GM06990 (cell line): ENCODE measurements around the gene MMS22L.

Experiments used
- DNase-seq: peaks from one replicate; pipeline ENCODE4 v3.0.0-alpha.2; 2011; ENCODE audit not compliant: insufficient read length; ENCODE audit errors: extremely low read depth
- H3K27me3 ChIP-seq: replicated peaks from 2 replicates; pipeline ENCODE4 v1.6.0; 2011; ENCODE audit warnings: low read length; ENCODE audit not compliant: control insufficient read depth, insufficient read depth
- H3K36me3 ChIP-seq: 2 replicates; pipeline ENCODE4 v1.5.1; 2011; ENCODE audit warnings: low read length; ENCODE audit not compliant: control insufficient read depth, insufficient read depth
- H3K4me3 ChIP-seq: replicated peaks from 2 replicates; pipeline ENCODE4 v1.5.1; 2011; ENCODE audit warnings: low read depth, mild to moderate bottlenecking, control low read depth, low read length
- TF ChIP-seq, protein P1 (sequence below): IDR thresholded peaks from 2 replicates; pipeline ENCODE4 v1.5.1; 2011; ENCODE audit warnings: low read length, control low read depth, mild to moderate bottlenecking, inconsistent platforms; ENCODE audit not compliant: insufficient read depth, poor library complexity, severe bottlenecking

MMS22L gene

GRCh38 chr6:97097068-97098047 is 185.7 kb downstream of the MMS22L start:
- H3K27me3 ChIP-seq, result no peaks in the 10 kb centered on the region
- TF ChIP-seq, protein P1, sequence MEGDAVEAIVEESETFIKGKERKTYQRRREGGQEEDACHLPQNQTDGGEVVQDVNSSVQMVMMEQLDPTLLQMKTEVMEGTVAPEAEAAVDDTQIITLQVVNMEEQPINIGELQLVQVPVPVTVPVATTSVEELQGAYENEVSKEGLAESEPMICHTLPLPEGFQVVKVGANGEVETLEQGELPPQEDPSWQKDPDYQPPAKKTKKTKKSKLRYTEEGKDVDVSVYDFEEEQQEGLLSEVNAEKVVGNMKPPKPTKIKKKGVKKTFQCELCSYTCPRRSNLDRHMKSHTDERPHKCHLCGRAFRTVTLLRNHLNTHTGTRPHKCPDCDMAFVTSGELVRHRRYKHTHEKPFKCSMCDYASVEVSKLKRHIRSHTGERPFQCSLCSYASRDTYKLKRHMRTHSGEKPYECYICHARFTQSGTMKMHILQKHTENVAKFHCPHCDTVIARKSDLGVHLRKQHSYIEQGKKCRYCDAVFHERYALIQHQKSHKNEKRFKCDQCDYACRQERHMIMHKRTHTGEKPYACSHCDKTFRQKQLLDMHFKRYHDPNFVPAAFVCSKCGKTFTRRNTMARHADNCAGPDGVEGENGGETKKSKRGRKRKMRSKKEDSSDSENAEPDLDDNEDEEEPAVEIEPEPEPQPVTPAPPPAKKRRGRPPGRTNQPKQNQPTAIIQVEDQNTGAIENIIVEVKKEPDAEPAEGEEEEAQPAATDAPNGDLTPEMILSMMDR, result no peak
- H3K4me3 ChIP-seq, result no peak overlapping the region
- no peak for DNase-seq
- H3K36me3 ChIP-seq, result no peaks in the 10 kb centered on the region

- H3K36me3 ChIP-seq, result no peaks in the 10 kb centered on the region
Measured at GRCh38 chr6:97095311-97095850, 187.6 kb downstream of the MMS22L start.

DNA sequence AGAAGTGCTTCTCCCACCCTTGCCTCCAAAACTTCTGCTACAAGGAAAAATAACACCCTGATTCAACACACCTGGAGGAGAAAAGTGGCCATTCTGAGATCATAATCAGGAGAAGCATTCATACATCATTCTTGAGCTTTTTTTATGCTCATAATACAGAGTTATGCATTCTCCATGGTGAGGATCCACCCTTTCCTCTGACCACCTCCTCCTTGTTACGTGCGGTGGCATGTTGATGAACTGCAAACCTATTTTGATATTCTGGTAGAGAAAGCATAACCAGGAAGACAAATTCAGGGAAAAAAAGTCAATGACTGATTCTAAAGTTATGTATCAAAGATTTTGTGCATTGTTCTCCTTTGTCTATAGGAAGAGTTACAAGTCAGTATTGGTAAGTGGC is 188.6 kb downstream of the MMS22L start:
- Histone ChIP-seq H3K27me3 (no peaks in the 10 kb centered on the region), H3K36me3 (no peaks in the 10 kb centered on the region), H3K4me3 (no peak overlapping the region)
- DNase-seq, result no peak
- TF ChIP-seq, protein P1, result no peak

More at GRCh38 chr6:97095311-97095850, 187.6 kb downstream of the MMS22L start:
- Histone ChIP-seq H3K27me3 (no peaks in the 10 kb centered on the region), H3K4me3 (no peak overlapping the region)
- TF ChIP-seq, protein P1, result no peak
- DNase-seq, result no peak

- DNase-seq, result no peak
- TF ChIP-seq, protein P1, result no peak
- H3K36me3 ChIP-seq, result no peaks in the 10 kb centered on the region
Measured at GRCh38 chr6:97092673-97093305, 190.2 kb downstream of the MMS22L start.

More at GRCh38 chr6:97092673-97093305, 190.2 kb downstream of the MMS22L start:
- Histone ChIP-seq H3K4me3 (no peak overlapping the region), H3K27me3 (no peaks in the 10 kb centered on the region)
